SK-N-DZ (cell line): ENCODE measurements around the gene TDRD1.

Experiments used
- DNase-seq: peaks from one replicate; pipeline ENCODE4 v3.0.0-alpha.2; 2015; ENCODE audit warnings: low spot score

The TDRD1 gene

GRCh38 chr10:114260366-114260765 is 81.2 kb downstream of the TDRD1 start:
- DNase-seq, result no peak

GRCh38 chr10:114261076-114261475 is 81.9 kb downstream of the TDRD1 start:
- DNase-seq, result no peak

- DNase-seq, result no peak
Observed at GRCh38 chr10:114262496-114262895, 83.3 kb downstream of the TDRD1 start.

- no peak for DNase-seq
Observed at GRCh38 chr10:114265392-114266053, 86.4 kb downstream of the TDRD1 start.

- DNase-seq, result no peak
Observed at GRCh38 chr10:114266521-114266920, 87.4 kb downstream of the TDRD1 start.

- no peak for DNase-seq
Observed at GRCh38 chr10:114271075-114271778, 92.1 kb downstream of the TDRD1 start.

- no peak for DNase-seq
Observed at GRCh38 chr10:114271779-114272167, 92.6 kb downstream of the TDRD1 start.

GRCh38 chr10:114272696-114273095 is 93.5 kb downstream of the TDRD1 start:
- DNase-seq, result no peak

GRCh38 chr10:114273910-114274309 is 94.8 kb downstream of the TDRD1 start:
- no peak for DNase-seq

- DNase-seq, result no peak
Observed at GRCh38 chr10:114274616-114275453, 95.7 kb downstream of the TDRD1 start.

- no peak for DNase-seq
Observed at GRCh38 chr10:114276066-114276465, 96.9 kb downstream of the TDRD1 start.

GRCh38 chr10:114276671-114277070 is 97.5 kb downstream of the TDRD1 start:
- no peak for DNase-seq

GRCh38 chr10:114278140-114278883 is 99.2 kb downstream of the TDRD1 start:
- DNase-seq, result no peak

GRCh38 chr10:114278884-114279191 is 99.7 kb downstream of the TDRD1 start:
- DNase-seq, result no peak

- no peak for DNase-seq
Observed at GRCh38 chr10:114279289-114279688, 100.1 kb downstream of the TDRD1 start.

GRCh38 chr10:114279901-114280644 is 100.9 kb downstream of the TDRD1 start:
- DNase-seq, result no peak

GRCh38 chr10:114281006-114281405 is 101.9 kb downstream of the TDRD1 start:
- no peak for DNase-seq

- no peak for DNase-seq
Observed at GRCh38 chr10:114281461-114281860, 102.3 kb downstream of the TDRD1 start.
